ENCODE measurements around the gene CCDC51.

The CCDC51 gene

GRCh38 chr3:48418140-48418539, 21.8 kb downstream of the CCDC51 start:
- H4K20me1 ChIP-seq (ENCODE audit: low read depth, low read length) = no peaks in the 10 kb centered on the region
- H3K36me3 ChIP-seq (ENCODE audit: low read length) = no peaks in the 10 kb centered on the region

GRCh38 chr3:48417529-48418108, 22.3 kb downstream of the CCDC51 start:
- H2AFZ ChIP-seq (ENCODE audit: low read depth, low read length, severe bottlenecking) = no peak overlapping the region
- H3F3A ChIP-seq (ENCODE audit: insufficient read depth) = no peaks in the 10 kb centered on the region
- no peaks in the 10 kb centered on the region for H3K9me2 ChIP-seq (replicated peaks; ENCODE audit: insufficient read depth, low read length)
- no peaks in the 10 kb centered on the region for H3K36me3 ChIP-seq (ENCODE audit: low read length)
- H3K27me3 ChIP-seq (ENCODE audit: low read length) = no peaks in the 10 kb centered on the region
- H4K20me1 ChIP-seq (ENCODE audit: low read depth, low read length) = no peaks in the 10 kb centered on the region
- no peak overlapping the region for H3K4me3 ChIP-seq (ENCODE audit: insufficient read depth, low read length, poor library complexity, severe bottlenecking)
- no peak overlapping the region for H3K9ac ChIP-seq (ENCODE audit: low read length)
- H3K27ac ChIP-seq (ENCODE audit: low read depth, low read length) = no peak overlapping the region
- no peaks in the 10 kb centered on the region for H3K79me2 ChIP-seq (ENCODE audit: insufficient read depth, low read length)
- H3K9me3 ChIP-seq (ENCODE audit: insufficient read depth, low read length) = no peaks in the 10 kb centered on the region
- no peak overlapping the region for H3K4me2 ChIP-seq (ENCODE audit: low read depth, low read length, poor library complexity, severe bottlenecking)
- TF ChIP-seq EZH2phosphoT487 (conservative IDR thresholded peaks at IDR 0.05; ENCODE audit: low read length) (no peak), CTCF (IDR thresholded peaks at IDR 0.05; ENCODE audit: insufficient read depth, low read length, poor library complexity, severe bottlenecking) (no peak)

More at GRCh38 chr3:48418140-48418539, 21.8 kb downstream of the CCDC51 start:
- H3K9me3 ChIP-seq (ENCODE audit: insufficient read depth, low read length) = no peaks in the 10 kb centered on the region
- H3K79me2 ChIP-seq (ENCODE audit: insufficient read depth, low read length) = no peaks in the 10 kb centered on the region
- no peak overlapping the region for H3K27ac ChIP-seq (ENCODE audit: low read depth, low read length)
- no peak overlapping the region for H3K4me3 ChIP-seq (ENCODE audit: insufficient read depth, low read length, poor library complexity, severe bottlenecking)
- TF ChIP-seq EZH2phosphoT487 (conservative IDR thresholded peaks at IDR 0.05; ENCODE audit: low read length) (no peak), CTCF (IDR thresholded peaks at IDR 0.05; ENCODE audit: insufficient read depth, low read length, poor library complexity, severe bottlenecking) (no peak)
- H3F3A ChIP-seq (ENCODE audit: insufficient read depth) = no peaks in the 10 kb centered on the region
- no peaks in the 10 kb centered on the region for H3K27me3 ChIP-seq (ENCODE audit: low read length)
- H3K4me2 ChIP-seq (ENCODE audit: low read depth, low read length, poor library complexity, severe bottlenecking) = no peak overlapping the region
- no peaks in the 10 kb centered on the region for H3K9me2 ChIP-seq (replicated peaks; ENCODE audit: insufficient read depth, low read length)
- H2AFZ ChIP-seq (ENCODE audit: low read depth, low read length, severe bottlenecking) = no peak overlapping the region
- H3K9ac ChIP-seq (ENCODE audit: low read length) = no peak overlapping the region

GRCh38 chr3:48416546-48416945, 23.4 kb downstream of the CCDC51 start:
- H3K36me3 ChIP-seq (ENCODE audit: low read length) = no peaks in the 10 kb centered on the region
- no peaks in the 10 kb centered on the region for H3F3A ChIP-seq (ENCODE audit: insufficient read depth)
- no peaks in the 10 kb centered on the region for H4K20me1 ChIP-seq (ENCODE audit: low read depth, low read length)
- H3K27me3 ChIP-seq (ENCODE audit: low read length) = no peaks in the 10 kb centered on the region
- no peaks in the 10 kb centered on the region for H3K9me3 ChIP-seq (ENCODE audit: insufficient read depth, low read length)
- no peak overlapping the region for H3K9ac ChIP-seq (ENCODE audit: low read length)
- H3K9me2 ChIP-seq (replicated peaks; ENCODE audit: insufficient read depth, low read length) = no peaks in the 10 kb centered on the region
- no peak overlapping the region for H3K4me2 ChIP-seq (ENCODE audit: low read depth, low read length, poor library complexity, severe bottlenecking)
- H3K27ac ChIP-seq (ENCODE audit: low read depth, low read length) = no peak overlapping the region
- TF ChIP-seq CTCF (IDR thresholded peaks at IDR 0.05; ENCODE audit: insufficient read depth, low read length, poor library complexity, severe bottlenecking) (no peak), EZH2phosphoT487 (conservative IDR thresholded peaks at IDR 0.05; ENCODE audit: low read length) (no peak)
- no peak overlapping the region for H2AFZ ChIP-seq (ENCODE audit: low read depth, low read length, severe bottlenecking)
- no peak overlapping the region for H3K4me3 ChIP-seq (ENCODE audit: insufficient read depth, low read length, poor library complexity, severe bottlenecking)
- H3K79me2 ChIP-seq (ENCODE audit: insufficient read depth, low read length) = no peaks in the 10 kb centered on the region

Data from SU-DHL-6 (cell line).